Suppressor macrophage treated with lipopolysaccharide for 4 hours (primary cell): ENCODE measurements around the gene PCP4.

Source experiments
- DNase-seq: peaks from one replicate; pipeline ENCODE4 v3.0.0-alpha.2; 2020

PCP4 gene

GRCh38 chr21:39924577-39925308 lies 57.5 kb downstream of the PCP4 start:
- DNase-seq = no peak

- DNase-seq = no peak
Measured at GRCh38 chr21:39927304-39927886, 60.2 kb downstream of the PCP4 start.

- no peak for DNase-seq
Measured at GRCh38 chr21:39932335-39932734, 65.1 kb downstream of the PCP4 start.

- no peak for DNase-seq
Measured at GRCh38 chr21:39934895-39935294, 67.7 kb downstream of the PCP4 start.

GRCh38 chr21:39935716-39936115 lies 68.5 kb downstream of the PCP4 start:
- DNase-seq = no peak

GRCh38 chr21:39938086-39938625 lies 70.9 kb downstream of the PCP4 start:
- no peak for DNase-seq

GRCh38 chr21:39946199-39946598 lies 79.0 kb downstream of the PCP4 start:
- no peak for DNase-seq

GRCh38 chr21:39947031-39947430 lies 79.8 kb downstream of the PCP4 start:
- DNase-seq = no peak

- no peak for DNase-seq
Measured at GRCh38 chr21:39951183-39952101, 84.2 kb downstream of the PCP4 start.

GRCh38 chr21:39952265-39952664 lies 85.0 kb downstream of the PCP4 start:
- no peak for DNase-seq

GRCh38 chr21:39954570-39954969 lies 87.3 kb downstream of the PCP4 start:
- no peak for DNase-seq

GRCh38 chr21:39955326-39955725 lies 88.1 kb downstream of the PCP4 start:
- DNase-seq = no peak

GRCh38 chr21:39956586-39956985 lies 89.3 kb downstream of the PCP4 start:
- no peak for DNase-seq

GRCh38 chr21:39958731-39959130 lies 91.5 kb downstream of the PCP4 start:
- DNase-seq = no peak

GRCh38 chr21:39961251-39961650 lies 94.0 kb downstream of the PCP4 start:
- DNase-seq = no peak

- no peak for DNase-seq
Measured at GRCh38 chr21:39965026-39965425, 97.8 kb downstream of the PCP4 start.

- no peak for DNase-seq
Measured at GRCh38 chr21:39966786-39967185, 99.5 kb downstream of the PCP4 start.

GRCh38 chr21:39968010-39968409 lies 100.8 kb downstream of the PCP4 start:
- DNase-seq = no peak

- no peak for DNase-seq
Measured at GRCh38 chr21:39969691-39970364, 102.6 kb downstream of the PCP4 start.

GRCh38 chr21:39971956-39972355 lies 104.7 kb downstream of the PCP4 start:
- DNase-seq = no peak

GRCh38 chr21:39972471-39972870 lies 105.2 kb downstream of the PCP4 start:
- DNase-seq = no peak

GRCh38 chr21:39972976-39973770 lies 105.9 kb downstream of the PCP4 start:
- no peak for DNase-seq
